ENCODE results near the gene ZSCAN20.

DNA sequence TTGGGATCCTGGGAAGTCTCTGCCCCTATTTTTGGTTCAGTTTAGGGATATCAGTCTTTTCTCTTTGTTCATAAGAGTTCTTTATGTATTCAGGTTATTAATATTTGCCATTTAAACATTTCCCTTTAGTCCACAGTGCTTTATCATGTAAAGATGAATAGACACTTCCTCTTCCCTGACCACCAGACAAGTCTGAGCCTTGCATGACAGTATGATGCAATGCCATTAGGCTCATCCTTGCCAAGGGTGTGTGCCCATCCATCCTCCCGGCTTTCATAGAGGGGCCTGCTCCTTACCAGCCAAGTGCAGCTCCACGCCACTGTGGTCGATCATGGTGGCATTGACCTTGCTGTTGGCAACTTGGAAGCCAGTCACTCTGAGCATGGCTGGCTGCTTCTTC, 52.1 kb downstream of the ZSCAN20 start:
- TF ChIP-seq POLR2AphosphoS5 (IDR thresholded peaks at IDR 0.05) = no peak
- TF ChIP-seq, protein P1, sequence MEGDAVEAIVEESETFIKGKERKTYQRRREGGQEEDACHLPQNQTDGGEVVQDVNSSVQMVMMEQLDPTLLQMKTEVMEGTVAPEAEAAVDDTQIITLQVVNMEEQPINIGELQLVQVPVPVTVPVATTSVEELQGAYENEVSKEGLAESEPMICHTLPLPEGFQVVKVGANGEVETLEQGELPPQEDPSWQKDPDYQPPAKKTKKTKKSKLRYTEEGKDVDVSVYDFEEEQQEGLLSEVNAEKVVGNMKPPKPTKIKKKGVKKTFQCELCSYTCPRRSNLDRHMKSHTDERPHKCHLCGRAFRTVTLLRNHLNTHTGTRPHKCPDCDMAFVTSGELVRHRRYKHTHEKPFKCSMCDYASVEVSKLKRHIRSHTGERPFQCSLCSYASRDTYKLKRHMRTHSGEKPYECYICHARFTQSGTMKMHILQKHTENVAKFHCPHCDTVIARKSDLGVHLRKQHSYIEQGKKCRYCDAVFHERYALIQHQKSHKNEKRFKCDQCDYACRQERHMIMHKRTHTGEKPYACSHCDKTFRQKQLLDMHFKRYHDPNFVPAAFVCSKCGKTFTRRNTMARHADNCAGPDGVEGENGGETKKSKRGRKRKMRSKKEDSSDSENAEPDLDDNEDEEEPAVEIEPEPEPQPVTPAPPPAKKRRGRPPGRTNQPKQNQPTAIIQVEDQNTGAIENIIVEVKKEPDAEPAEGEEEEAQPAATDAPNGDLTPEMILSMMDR (IDR thresholded peaks at IDR 0.05) = no peak
